ENCODE results near the gene ACE. TPM values are rescaled to one million over a fixed set of nuclear protein-coding genes. Genes with fewer than 3 reads are reported as not detected.

ACE gene
- total RNA-seq, 4 donors from 2014 or later = 7.5 to 35.3 (median 14.1) TPM

- H3K4me1 ChIP-seq = peaks cover 0 to 8% (median 0%) of the 10 kb centered on the region in 4 donors
- WGBS, 2 donors = 58 to 59% methylated on average over 5 of the region's 5 CpGs
- H3K36me3 ChIP-seq = no peaks in the 10 kb centered on the region
- peaks cover 0 to 23% of the 10 kb centered on the region in 2 donors for H3K27me3 ChIP-seq
- H3K27ac ChIP-seq = peak overlapping the region in 1 of 4 donors; percentile 12
- TF ChIP-seq POLR2A (IDR thresholded peaks at IDR 0.05) (no peak), EP300 (IDR thresholded peaks at IDR 0.05) (no peak), CTCF (IDR thresholded peaks at IDR 0.05) (no peak)
- DNase-seq (ENCODE audit: low spot score in 2 of 2) = no peak
- H3K4me3 ChIP-seq = no peak overlapping the region
- peaks cover 0 to 6% (median 0%) of the 10 kb centered on the region in 4 donors for H3K9me3 ChIP-seq
Observed at GRCh38 chr17:63519972-63520882, 43.4 kb downstream of the ACE start.

GRCh38 chr17:63523253-63523855 is 46.5 kb downstream of the ACE start, which contains the start of gene KCNH6:
Gene KCNH6 (plus strand): TSS chr17:63523358. CDS start chr17:63523414, 56 bp downstream.
- no peak within 1 kb of the TSS for H3K27ac ChIP-seq
- WGBS, 2 donors = 8 to 14% methylated on average over 14 to 30 of the region's 38 CpGs
- DNase-seq (ENCODE audit: low spot score in 2 of 2) = no peak
- no peak for TF ChIP-seq CTCF (IDR thresholded peaks at IDR 0.05)
- no peak for TF ChIP-seq EP300 (IDR thresholded peaks at IDR 0.05)
- TF ChIP-seq POLR2A (IDR thresholded peaks at IDR 0.05) = no peak
- no peaks in the 10 kb centered on the region for H3K36me3 ChIP-seq
- H3K4me3 ChIP-seq = peak within 1 kb of the TSS in 1 of 4 donors; percentile 22
- H3K9me3 ChIP-seq = peaks cover 0 to 6% (median 0%) of the 10 kb centered on the region in 4 donors
- H3K4me1 ChIP-seq = peaks cover 0 to 8% (median 0%) of the 10 kb centered on the region in 4 donors
- H3K27me3 ChIP-seq = peaks cover 0 to 32% of the 10 kb centered on the region in 2 donors

GRCh38 chr17:63524051-63524450 is 47.2 kb downstream of the ACE start:
- TF ChIP-seq CTCF (IDR thresholded peaks at IDR 0.05) (no peak), EP300 (IDR thresholded peaks at IDR 0.05) (no peak)
- no peaks in the 10 kb centered on the region for H3K36me3 ChIP-seq
- peaks cover 0 to 8% (median 0%) of the 10 kb centered on the region in 4 donors for H3K4me1 ChIP-seq
- peaks cover 0 to 32% of the 10 kb centered on the region in 2 donors for H3K27me3 ChIP-seq
- no peak overlapping the region for H3K4me3 ChIP-seq
- no peak overlapping the region for H3K27ac ChIP-seq
- 90% methylated on average over 13 to 14 of the region's 14 CpGs for WGBS, 2 donors
- no peak for DNase-seq (ENCODE audit: low spot score in 2 of 2)
- peaks cover 0 to 6% (median 0%) of the 10 kb centered on the region in 4 donors for H3K9me3 ChIP-seq

GRCh38 chr17:63525190-63525946 is 48.5 kb downstream of the ACE start:
- TF ChIP-seq EP300 (IDR thresholded peaks at IDR 0.05) = no peak
- TF ChIP-seq POLR2A (IDR thresholded peaks at IDR 0.05) = no peak
- TF ChIP-seq CTCF (IDR thresholded peaks at IDR 0.05) = no peak
- Histone ChIP-seq H3K27ac (no peak overlapping the region), H3K27me3 (peaks cover 0 to 32% of the 10 kb centered on the region in 2 donors), H3K4me3 (no peak overlapping the region), H3K36me3 (no peaks in the 10 kb centered on the region), H3K9me3 (no peaks in the 10 kb centered on the region), H3K4me1 (peaks cover 0 to 8% (median 0%) of the 10 kb centered on the region in 4 donors)
- DNase-seq (ENCODE audit: low spot score in 2 of 2) = no peak
- WGBS, 2 donors = 57 to 60% methylated on average over 6 of the region's 6 CpGs
